NB4 (cell line): Measurements from ENCODE around the gene TMEM61.

Experiments
- MYC ChIP-seq: IDR thresholded peaks from 2 replicates; pipeline ENCODE4 v1.6.1; 2011; ENCODE audit warnings: low read depth, low read length
- POLR2A ChIP-seq: IDR thresholded peaks from 2 replicates; pipeline ENCODE4 v1.6.1; 2011; ENCODE audit warnings: mild to moderate bottlenecking; ENCODE audit not compliant: insufficient read length; ENCODE audit errors: extremely low read depth
- TF ChIP-seq, protein P1 (sequence below): IDR thresholded peaks from one replicate; pipeline ENCODE4 v1.5.1; 2012; ENCODE audit warnings: low read depth, low read length
- TF ChIP-seq, protein P2 (sequence below): IDR thresholded peaks from 2 replicates; pipeline ENCODE4 v1.6.1; 2011; ENCODE audit warnings: low read depth, low read length

- TF ChIP-seq, protein P1, sequence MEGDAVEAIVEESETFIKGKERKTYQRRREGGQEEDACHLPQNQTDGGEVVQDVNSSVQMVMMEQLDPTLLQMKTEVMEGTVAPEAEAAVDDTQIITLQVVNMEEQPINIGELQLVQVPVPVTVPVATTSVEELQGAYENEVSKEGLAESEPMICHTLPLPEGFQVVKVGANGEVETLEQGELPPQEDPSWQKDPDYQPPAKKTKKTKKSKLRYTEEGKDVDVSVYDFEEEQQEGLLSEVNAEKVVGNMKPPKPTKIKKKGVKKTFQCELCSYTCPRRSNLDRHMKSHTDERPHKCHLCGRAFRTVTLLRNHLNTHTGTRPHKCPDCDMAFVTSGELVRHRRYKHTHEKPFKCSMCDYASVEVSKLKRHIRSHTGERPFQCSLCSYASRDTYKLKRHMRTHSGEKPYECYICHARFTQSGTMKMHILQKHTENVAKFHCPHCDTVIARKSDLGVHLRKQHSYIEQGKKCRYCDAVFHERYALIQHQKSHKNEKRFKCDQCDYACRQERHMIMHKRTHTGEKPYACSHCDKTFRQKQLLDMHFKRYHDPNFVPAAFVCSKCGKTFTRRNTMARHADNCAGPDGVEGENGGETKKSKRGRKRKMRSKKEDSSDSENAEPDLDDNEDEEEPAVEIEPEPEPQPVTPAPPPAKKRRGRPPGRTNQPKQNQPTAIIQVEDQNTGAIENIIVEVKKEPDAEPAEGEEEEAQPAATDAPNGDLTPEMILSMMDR: no peak
- TF ChIP-seq, protein P2, sequence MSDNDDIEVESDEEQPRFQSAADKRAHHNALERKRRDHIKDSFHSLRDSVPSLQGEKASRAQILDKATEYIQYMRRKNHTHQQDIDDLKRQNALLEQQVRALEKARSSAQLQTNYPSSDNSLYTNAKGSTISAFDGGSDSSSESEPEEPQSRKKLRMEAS: no peak
- TF ChIP-seq POLR2A: no peak
- TF ChIP-seq MYC: no peak
Observed at GRCh38 chr1:54986025-54986424, 5.6 kb downstream of the TMEM61 start.
